Ovary (tissue), 3 donors: Measurements from ENCODE around the gene OR8A1.

Source experiments
- EP300 ChIP-seq: sonication (generic); formaldehyde crosslinking; IDR thresholded peaks from one replicate; pipeline ENCODE4 v1.6.1; 2017; ENCODE audit warnings: antibody characterized with exemption
- POLR2A ChIP-seq: fragments of 450-650 bp; IDR thresholded peaks from one replicate; pipeline ENCODE4 v1.6.1; 2017; ENCODE audit warnings: antibody characterized with exemption, mild to moderate bottlenecking, moderate library complexity
- TF ChIP-seq, protein P1 (sequence below), 3 donors: fragments of 450-650 bp in 2 of 3; fragments of 200-600 bp in 1 of 3; IDR thresholded peaks; one replicate each; pipeline versions ENCODE4 v1.5.1 to v1.8.0; 2016 to 2022; ENCODE audit warnings: antibody characterized with exemption in 3 of 3, mild to moderate bottlenecking in 1 of 3
- donor health status: DM: no; HTN: no; CAD: no.

DNA sequence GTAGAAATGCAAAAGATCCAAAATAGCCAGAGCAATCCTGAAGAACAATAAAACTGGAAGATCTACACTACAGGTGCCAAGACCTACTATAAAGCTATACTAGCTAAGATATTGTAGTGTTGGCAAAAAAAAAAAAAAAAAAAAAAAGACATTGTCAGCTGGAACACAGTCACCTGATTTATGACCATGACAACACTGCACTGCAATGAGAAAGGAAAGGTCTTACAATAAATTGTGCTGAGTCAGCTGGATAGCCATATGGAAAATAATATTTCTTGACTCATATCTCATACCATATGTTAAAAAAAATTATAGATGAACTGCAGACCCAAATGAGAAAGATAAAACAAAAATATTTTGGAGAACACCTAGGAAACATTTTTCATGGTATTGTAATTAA lies 38.4 kb downstream of the OR8A1 start:
- TF ChIP-seq EP300: no peak
- TF ChIP-seq, protein P1, sequence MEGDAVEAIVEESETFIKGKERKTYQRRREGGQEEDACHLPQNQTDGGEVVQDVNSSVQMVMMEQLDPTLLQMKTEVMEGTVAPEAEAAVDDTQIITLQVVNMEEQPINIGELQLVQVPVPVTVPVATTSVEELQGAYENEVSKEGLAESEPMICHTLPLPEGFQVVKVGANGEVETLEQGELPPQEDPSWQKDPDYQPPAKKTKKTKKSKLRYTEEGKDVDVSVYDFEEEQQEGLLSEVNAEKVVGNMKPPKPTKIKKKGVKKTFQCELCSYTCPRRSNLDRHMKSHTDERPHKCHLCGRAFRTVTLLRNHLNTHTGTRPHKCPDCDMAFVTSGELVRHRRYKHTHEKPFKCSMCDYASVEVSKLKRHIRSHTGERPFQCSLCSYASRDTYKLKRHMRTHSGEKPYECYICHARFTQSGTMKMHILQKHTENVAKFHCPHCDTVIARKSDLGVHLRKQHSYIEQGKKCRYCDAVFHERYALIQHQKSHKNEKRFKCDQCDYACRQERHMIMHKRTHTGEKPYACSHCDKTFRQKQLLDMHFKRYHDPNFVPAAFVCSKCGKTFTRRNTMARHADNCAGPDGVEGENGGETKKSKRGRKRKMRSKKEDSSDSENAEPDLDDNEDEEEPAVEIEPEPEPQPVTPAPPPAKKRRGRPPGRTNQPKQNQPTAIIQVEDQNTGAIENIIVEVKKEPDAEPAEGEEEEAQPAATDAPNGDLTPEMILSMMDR (IDR thresholded peaks at IDR 0.05): no peak
- TF ChIP-seq POLR2A: no peak
